Measurements from ENCODE around the gene MRPL39.

The MRPL39 gene

DNA sequence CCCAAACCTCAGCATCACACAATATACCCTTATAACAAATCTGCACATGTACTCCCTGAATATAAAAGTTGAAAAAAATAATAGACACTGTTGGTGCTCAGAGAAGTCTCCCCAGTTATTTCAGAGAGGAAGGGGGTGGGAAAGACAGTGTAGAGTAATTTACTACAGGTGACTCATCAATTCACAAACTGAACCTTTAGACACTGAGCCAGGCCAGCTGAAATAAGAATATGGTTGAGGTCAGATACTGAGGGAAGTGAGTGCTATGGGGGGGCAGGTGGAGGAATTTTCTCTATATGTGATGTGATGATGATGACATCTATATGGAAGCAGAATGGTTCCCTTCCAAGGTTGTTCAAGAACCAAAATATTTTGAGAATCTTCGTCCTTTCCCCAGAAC lies 50.1 kb downstream of the MRPL39 start:
- TF ChIP-seq, protein P1, sequence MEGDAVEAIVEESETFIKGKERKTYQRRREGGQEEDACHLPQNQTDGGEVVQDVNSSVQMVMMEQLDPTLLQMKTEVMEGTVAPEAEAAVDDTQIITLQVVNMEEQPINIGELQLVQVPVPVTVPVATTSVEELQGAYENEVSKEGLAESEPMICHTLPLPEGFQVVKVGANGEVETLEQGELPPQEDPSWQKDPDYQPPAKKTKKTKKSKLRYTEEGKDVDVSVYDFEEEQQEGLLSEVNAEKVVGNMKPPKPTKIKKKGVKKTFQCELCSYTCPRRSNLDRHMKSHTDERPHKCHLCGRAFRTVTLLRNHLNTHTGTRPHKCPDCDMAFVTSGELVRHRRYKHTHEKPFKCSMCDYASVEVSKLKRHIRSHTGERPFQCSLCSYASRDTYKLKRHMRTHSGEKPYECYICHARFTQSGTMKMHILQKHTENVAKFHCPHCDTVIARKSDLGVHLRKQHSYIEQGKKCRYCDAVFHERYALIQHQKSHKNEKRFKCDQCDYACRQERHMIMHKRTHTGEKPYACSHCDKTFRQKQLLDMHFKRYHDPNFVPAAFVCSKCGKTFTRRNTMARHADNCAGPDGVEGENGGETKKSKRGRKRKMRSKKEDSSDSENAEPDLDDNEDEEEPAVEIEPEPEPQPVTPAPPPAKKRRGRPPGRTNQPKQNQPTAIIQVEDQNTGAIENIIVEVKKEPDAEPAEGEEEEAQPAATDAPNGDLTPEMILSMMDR (IDR thresholded peaks at IDR 0.05), result no peak

DNA sequence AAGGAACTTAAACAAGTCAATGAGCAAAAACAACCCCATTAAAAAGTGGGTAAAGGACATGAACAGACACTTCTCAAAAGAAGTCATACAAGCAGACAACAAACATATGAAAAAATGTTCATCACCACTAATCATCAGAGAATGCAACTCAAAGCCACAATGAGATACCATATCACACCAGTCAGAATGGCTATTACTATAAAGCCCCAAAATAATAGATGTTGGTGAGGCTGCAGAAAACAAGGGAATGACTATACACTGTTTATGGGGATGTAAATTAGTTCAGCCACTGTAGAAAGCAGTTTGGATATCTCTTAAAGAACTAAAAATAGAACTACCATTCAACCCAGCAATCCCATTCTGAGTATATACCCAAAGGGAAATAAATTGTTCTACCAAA lies 51.2 kb downstream of the MRPL39 start:
- TF ChIP-seq, protein P1 (IDR thresholded peaks at IDR 0.05), result no peak

DNA sequence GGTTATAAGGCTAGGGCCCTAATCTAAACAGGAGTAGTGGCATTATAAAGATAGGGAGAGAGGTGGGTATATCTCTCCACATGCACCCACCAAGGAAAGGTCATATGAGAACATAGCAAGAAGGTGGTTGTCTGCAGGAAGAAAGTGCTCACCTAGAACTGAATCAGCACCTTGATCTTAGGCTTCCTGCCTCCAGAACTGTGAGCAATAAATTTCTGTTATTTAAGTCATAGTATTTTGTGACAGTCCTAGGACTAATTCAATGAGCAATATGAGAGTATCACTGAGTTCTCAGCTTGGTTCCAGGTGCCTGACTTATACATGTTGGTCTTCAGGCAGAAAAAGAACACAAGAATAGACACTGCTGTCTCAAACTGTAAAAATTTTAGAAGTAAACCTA lies 51.8 kb downstream of the MRPL39 start:
- TF ChIP-seq, protein P1 (IDR thresholded peaks at IDR 0.05), result no peak

DNA sequence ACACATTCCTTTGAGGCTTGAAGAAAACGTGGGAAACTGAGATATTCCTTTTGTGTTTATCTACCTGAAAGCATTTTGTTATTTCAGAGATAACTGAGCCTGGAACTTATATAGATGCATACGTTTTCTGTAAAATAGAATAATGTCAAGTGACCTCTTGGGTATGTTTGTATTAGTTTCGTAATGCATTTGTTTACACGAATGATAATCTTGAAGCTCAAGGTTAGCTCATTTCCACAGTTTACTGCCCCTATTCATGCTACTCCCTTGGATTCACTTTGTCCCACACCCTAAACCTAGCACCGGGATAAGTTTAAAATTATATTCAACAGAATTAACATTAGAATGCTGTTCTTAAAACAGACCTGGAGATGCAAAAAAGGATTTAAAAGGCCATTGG lies 54.4 kb downstream of the MRPL39 start:
- TF ChIP-seq, protein P1 (IDR thresholded peaks at IDR 0.05), result no peak

DNA sequence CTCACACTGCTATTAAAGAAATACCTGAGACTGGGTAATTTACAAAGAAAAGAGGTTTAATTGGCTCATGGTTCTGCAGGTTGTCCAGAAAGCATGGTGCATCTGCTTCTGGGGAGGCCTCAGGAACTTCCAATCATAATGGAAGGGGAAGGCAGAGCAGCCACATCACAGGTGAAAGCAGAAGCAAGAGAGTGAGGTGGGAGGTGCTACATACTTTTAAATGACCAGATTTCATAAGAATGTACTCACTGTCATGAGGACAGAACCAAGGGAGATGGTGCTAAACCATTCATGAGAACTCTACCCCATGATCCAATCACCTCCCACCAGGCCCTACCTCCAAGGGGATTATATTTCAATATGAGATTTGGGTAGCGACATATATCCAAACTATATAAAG lies 55.7 kb downstream of the MRPL39 start:
- TF ChIP-seq, protein P1 (IDR thresholded peaks at IDR 0.05), result no peak

DNA sequence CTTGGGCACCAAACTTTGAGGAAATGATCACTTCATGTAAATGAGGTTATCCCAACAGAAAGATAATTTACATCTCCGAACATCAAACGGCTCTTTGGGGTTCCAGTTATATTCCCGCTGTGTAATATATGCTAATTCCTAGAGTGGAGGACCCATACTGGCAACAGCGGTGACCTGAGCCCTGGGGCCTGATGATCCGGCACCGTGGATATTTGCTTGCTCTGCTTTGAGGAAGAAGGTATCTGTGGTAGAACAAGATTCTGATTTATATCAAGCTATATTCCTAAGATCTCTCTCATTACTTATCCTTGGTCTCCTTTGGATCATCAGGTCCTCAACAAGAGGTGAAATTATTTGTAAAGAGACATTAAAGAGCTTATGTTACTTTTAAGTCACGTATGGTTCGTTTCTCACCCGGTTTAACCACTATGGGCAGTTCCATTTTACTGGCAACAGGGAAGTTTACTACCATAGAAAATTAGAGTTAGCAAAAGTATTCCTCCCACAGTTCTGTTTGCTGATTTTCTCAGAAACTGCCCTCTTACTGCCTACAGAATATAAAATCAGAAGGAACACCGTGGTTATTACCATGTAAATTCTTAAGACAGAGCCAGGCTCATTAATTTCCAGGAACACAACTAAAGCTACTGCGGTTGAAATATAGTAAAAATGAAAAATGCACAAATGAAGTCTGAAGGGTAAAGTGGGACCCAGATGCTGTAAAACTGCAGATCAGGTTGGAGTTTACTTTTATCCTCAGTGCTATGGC lies 56.7 kb downstream of the MRPL39 start:
- TF ChIP-seq, protein P1 (IDR thresholded peaks at IDR 0.05), result no peak

DNA sequence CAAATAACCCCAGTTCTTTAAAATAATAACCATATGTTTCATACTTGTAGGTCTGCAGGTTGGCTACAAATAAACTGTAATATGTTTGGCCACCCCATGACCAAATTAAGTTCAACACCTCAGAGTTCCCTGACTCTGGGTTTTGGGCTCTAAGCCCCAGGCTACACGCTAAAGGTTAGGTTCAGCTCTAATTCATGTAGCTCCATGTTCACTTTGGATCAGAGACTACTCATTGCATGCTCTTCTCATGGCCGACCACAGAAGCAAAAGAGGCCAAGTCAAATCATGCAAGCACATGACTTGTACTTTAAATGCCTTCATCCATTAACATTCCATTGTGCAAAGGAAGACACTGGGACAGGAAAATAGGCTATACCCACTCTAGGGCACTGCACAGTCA lies 66.2 kb downstream of the MRPL39 start:
- TF ChIP-seq, protein P1 (IDR thresholded peaks at IDR 0.05), result no peak

DNA sequence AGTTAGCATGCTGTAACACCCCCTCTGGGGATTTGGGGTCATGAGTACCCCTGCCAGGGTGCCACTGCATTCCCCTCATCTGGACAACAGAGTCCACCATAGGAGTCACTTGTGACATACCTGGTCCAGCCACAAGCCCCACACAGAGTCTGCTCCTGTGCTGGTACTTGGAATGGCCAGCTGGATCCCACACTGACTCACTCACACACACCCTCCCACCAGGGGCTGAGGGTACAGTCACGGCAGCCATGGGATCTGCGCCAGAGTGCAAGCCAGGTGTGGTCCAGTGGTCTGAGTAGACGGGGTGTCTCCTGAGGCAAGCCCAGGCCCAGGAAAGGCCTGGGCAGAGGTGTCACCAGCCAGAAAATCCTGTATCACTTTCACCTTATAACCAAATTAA lies 67.7 kb downstream of the MRPL39 start:
- TF ChIP-seq, protein P1 (IDR thresholded peaks at IDR 0.05), result no peak
